HT-29 (cell line): ENCODE measurements around the gene RPH3AL. TPM values are rescaled to one million over a fixed set of nuclear protein-coding genes. Genes with fewer than 3 reads are reported as not detected.
A peak's percentile ranks its signal among the peaks of the same experiment; 100 is the strongest.
"Not testable (repeated sequence)": the region's sequence is repeated elsewhere in the genome, so short reads cannot be mapped to it uniquely, and the experiment has no call there.

Experiments
- DNase-seq: peaks from one replicate; pipeline ENCODE4 v3.0.0-alpha.2; 2015; ENCODE audit warnings: low spot score
- total RNA-seq: library from RNA; depleted of rRNA; stranded (reverse); fragments of >200 nt; shearing (Covaris generic); gene quantifications from 2 replicates; pipeline ENCODE4 v1.2.3, GENCODE V29; 2014

RPH3AL gene
- total RNA-seq, 1 experiment from 2014 or later = 33.7 TPM

GRCh38 chr17:379531-380465 is 27.2 kb upstream of the RPH3AL start:
- DNase-seq = no peak

- no peak for DNase-seq
Observed at GRCh38 chr17:378068-378467, 25.5 kb upstream of the RPH3AL start.

DNA sequence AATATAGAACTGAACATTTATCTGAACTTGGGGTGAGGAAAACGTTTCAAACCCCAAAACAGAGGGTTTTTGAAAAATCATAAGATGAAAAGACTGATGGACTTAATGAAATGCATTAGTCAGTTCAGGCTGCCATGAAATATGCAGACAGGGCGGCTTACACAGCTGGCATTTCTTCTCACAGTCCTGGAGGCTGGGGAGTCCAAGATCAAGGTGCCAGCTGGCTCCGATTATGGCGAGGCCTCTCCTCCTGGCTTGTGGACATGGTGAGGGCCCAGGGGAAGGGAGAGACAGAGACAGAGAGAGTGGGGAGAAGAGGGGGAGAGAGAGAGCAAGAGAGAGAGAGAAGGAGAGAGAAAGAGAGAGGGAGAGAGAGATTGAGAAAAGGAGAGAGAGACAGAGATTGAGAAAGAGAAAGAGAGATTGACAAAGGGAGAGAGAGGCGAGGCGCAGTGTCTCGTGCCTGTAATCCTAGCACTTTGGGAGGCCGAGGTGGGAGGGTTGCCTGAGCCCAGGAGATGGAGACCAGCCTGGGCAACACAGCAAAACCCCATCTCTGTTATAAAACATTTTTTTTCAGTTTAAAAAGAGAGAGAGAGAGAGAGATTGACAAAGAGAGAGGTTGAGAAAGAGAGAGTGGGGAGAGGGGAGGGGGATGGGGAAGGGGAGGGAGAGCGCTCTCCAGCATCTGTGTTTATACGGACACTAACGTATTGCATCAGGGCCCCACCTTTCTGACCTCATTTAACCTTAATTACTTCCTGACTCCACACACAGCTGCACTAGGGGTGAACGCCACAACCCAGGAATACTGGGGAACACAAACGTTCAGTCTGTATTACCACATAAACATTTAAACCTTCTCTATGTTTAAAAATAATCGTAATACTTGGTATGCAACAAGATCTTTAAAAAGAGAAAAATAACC is 24.6 kb upstream of the RPH3AL start:
- DNase-seq = no peak

DNA sequence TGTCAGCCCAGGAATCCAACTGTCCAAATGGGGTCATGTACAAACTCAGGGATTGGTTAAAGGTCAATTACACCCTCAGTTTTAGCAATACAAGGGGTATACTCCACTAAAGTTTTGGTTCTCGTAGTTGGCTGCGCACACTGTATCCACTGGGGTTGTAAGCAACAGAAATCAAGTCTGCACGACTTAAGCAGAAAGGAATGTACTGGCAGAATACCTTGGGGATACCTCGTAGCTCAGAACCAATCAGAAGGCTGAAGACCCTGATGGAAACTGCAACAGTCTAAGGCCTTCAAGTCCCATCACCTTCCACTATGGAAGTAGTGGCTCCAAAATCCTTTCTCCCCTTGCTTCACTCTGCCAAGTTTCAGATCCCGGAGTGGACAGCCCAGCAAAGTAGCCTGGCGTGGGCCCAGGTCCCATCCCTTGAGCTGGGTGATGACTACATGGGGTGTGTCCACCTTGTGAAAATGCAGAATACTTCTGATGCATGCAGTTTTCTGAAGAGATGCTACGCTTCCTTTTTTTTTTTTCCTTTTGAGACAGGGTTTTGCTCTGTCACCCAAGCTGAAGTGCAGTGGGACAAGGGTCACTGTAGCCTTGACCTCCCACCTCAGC is 21.1 kb upstream of the RPH3AL start:
- no peak for DNase-seq

DNA sequence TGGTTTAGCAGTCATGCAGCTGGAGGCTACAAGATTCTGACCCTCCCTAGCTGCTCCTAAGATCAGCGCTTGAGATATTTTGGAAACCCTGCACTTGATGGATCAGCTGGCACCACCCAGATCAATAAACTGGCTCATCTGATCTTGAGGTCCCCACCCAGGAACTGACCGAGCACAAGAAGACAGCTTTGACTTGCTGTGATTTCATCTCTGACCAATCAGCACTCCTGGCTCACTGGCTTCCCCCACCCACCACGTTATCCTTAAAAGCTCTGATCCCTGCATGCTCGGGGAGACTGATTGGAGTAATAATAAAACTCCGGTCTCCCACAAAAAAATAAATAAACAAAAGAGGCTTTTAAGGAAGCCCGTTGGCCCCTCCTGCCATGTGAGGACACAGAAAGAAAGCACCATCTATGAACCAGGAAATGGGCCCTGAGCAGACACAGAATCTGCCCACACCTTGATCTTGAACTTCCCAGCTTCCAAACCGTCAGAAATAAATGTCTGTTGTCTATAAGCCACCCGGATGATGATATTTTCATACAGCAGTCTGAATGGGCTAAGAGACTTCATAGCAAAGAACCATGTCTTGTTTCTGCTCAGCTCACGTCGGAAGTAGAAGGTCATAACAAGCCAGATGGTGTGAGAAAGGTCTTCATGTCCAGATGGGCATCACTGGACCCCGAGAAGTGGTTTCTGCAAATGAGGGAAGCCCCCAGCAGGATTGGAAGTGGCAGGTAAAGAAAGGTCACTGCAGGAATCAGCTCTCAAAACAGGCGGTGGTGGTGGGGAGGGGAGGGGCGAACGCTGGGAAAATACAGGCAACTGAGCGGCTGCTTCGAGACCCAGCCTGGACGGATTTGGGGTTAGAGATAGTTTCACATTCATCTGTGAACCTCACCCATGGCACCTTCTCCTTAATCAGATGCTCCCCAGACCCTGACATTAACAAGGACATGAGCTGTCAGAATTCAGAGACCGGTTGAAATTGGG is 19.8 kb upstream of the RPH3AL start:
- peak; percentile 40 for DNase-seq

- no peak for DNase-seq
Observed at GRCh38 chr17:371583-371982, 19.0 kb upstream of the RPH3AL start.

GRCh38 chr17:367656-368055 is 15.0 kb upstream of the RPH3AL start:
- DNase-seq = not testable (repeated sequence)

DNA sequence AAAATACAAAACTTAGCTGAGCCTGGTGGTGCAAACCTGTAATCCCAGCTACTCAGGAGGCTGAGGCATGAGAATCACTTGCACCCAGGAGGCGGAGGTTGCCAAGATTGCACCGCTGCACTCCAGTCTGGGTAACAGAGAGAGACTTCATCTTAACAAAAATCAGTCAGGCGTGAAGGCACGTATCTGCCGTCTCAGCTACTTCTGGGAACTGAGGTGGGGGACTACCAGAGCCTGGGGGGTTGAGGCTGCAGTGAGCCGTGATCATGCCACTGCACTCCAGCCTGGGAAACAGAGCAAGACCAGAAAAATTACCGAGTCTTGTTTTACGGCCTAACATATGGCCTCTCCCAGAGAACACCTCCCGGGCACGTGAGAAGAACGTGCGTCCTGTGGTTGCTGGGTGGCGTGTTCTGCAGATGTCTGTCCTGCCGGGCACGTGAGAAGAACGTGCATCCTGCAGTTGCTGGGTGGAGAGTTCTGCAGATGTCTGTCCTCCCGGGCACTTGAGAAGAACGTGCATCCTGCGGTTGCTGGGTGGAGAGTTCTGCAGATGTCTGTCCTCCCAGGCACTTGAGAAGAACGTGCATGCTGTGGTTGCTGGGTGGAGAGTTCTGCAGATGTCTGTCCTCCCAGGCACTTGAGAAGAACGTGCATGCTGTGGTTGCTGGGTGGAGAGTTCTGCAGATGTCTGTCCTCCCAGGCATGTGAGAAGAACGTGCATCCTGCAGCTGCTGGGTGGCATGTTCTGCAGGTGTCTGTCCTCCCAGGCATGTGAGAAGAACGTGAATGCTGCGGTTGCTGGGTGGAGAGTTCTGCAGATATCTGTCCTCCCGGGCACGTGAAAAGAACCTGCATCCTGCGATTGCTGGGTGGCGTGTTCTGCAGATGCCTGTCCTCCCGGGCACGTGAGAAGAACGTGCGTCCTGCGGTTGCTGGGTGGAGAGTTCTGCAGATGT is 14.3 kb upstream of the RPH3AL start:
- not testable (repeated sequence) for DNase-seq

GRCh38 chr17:364766-365165 is 12.2 kb upstream of the RPH3AL start:
- DNase-seq = no peak

DNA sequence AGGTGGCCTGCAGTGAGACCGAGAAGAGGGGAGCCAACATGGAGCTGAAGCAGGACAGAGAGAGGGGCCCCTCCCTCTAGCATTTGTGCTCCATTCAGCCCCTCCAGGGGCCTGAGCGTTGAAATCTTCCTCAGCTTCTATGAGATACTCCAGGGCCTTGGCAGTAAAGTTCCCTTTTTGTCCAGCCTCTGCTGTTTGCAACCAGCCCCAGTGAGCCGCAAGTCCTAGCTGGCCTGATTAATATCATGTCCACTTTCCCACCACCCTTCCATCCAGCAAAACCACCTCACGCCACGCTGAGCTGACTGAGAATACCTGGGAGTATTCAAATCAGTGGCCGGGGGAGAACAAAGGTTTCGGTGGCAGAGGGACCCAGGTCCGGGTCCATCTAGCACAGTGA is 11.7 kb upstream of the RPH3AL start:
- no peak for DNase-seq

DNA sequence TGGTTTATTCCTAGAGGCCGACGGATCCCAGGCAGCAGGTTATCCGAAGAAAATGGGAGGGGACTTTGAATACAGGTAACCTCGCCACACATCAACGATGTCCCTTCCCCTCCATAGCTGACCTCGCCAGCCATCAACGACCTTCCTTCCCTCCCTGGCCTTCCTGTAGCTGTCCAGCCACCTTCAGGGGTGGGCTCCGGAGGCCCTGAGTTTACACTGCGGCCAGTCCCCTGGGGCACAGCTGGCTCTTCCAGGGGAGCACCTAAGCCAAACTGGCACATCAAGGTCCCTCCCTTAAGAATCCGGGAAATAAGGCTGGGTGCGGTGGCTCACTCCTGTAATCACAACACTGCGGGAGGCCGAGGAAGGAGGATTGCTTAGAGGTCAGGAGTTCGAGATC is 10.1 kb upstream of the RPH3AL start:
- DNase-seq = no peak

- DNase-seq = no peak
Observed at GRCh38 chr17:360092-360750, 7.6 kb upstream of the RPH3AL start.

DNA sequence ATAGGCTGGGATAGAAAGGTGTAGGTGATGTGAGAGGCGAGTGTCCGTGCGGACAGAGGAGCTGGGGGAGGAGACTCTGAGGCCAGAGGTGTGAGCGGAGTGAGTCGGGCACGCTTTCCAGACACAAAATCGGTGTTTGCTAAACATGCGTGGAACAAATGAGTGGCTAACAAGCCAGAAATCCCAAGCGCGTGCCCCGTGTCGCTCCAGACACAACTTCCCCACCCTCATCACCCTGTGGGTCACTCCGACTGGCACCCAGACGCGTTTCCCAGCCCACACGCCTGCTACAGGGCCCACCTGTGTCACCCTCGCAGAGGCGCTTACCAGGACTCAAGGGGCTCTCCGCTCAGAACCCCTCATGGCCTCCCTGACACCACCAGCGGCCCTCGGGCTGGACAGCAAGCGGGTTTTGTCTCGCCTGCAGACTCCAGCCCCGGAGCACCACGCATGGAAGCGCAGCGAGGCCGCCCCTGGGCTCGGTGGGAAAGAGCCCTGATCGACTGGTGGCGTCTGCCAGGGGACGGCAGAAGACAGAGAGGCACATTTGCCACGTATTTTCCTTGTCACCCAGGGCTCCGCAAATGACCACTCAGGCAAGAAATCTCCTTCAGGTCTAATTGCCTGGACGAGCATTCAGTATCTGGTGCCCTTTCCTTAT is 6.0 kb upstream of the RPH3AL start:
- DNase-seq = no peak

DNA sequence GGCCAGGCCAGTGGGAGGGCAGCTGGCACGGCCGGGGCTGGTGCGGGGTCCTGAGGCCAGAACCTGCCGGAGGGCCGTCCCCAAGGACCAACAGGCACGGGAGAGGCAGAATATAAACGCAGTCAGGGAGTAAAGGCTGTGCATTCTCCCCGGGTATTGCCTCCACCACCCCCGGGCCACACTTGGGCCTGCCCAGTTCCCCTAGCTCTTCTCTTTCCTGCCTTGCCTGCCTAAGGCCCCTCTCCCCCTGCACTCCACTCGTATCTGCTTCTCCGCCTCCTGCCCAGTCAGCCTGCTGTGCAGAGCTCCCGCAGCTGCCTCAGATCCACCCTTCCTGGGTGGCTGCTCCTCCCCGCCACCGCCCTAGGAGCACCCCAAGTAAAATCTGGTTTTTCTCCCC is 5.0 kb upstream of the RPH3AL start:
- no peak for DNase-seq

GRCh38 chr17:356671-357434 is 4.2 kb upstream of the RPH3AL start:
- DNase-seq = peak; percentile 8

- DNase-seq = no peak
Observed at GRCh38 chr17:354651-355556, 2.3 kb upstream of the RPH3AL start.

DNA sequence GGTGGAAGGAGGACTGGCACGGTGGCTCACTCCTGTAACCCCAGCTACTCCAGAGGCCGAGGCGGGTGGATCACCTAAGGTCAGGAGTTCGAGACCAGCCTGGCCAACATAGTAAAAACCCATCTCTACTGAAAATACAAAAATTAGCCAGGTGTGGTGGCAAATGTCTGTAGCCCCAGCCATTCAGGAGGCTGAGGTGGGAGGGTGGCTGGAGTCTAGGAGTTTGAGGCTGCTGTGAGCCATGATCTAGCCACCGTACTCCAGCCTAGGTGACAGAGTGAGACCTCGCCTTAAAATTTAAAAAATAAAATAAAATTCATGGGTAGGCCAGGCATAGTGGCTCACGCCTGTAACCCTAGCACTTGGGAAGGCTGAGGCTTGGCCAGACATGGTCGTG is 1.2 kb upstream of the RPH3AL start:
- DNase-seq = no peak
